HAP-1 (cell line): ENCODE results near the gene SOX1.

Experiments used
- DNase-seq, 2 experiments: peaks; one replicate each; pipeline ENCODE4 v3.0.0-alpha.2; 2016 to 2020; ENCODE audit warnings: low spot score in 2 of 2
- H3K27me3 ChIP-seq: fragments of 250-450 bp; sonication (Bioruptor Pico); 2 replicates; pipeline ENCODE4 v1.5.1; 2020; ENCODE audit warnings: low read depth, mild to moderate bottlenecking, moderate library complexity
- H3K36me3 ChIP-seq: fragments of 250-450 bp; sonication (Bioruptor Pico); replicated peaks from 2 replicates; pipeline ENCODE4 v1.5.1; 2020; ENCODE audit warnings: mild to moderate bottlenecking
- H3K4me1 ChIP-seq: fragments of 250-450 bp; sonication (Bioruptor Pico); 2 replicates; pipeline ENCODE4 v1.5.1; 2020; ENCODE audit warnings: mild to moderate bottlenecking
- H3K4me3 ChIP-seq: fragments of 250-450 bp; sonication (Bioruptor Pico); 2 replicates; pipeline ENCODE4 v1.5.1; 2020; ENCODE audit warnings: mild to moderate bottlenecking, moderate library complexity
- H3K9me3 ChIP-seq: fragments of 250-450 bp; sonication (Bioruptor Pico); 2 replicates; pipeline ENCODE4 v1.5.1; 2020; ENCODE audit warnings: mild to moderate bottlenecking, moderate library complexity
- in situ Hi-C: fragments of 300-500 bp; cut with MboI; formaldehyde crosslinking; loops from 3 replicates; pipeline ENCODE4 v1.14.3; 2020; ENCODE audit warnings: low sequenced_read_pairs, inconsistent platforms, mixed read lengths

The SOX1 gene

GRCh38 chr13:112067116-112067741 lies at the start of gene SOX1:
Gene SOX1, plus strand, starts transcription at chr13:112067149. Its CDS starts 510 bp downstream, at chr13:112067659.
- no peak within 1 kb of the TSS for H3K4me3 ChIP-seq
- peaks cover 32% of the 10 kb centered on the region for H3K27me3 ChIP-seq
- H3K4me1 ChIP-seq = no peaks in the 10 kb centered on the region
- DNase-seq = no peak
- in situ Hi-C loops = loop anchor here (25.0 kb wide), 2 partner anchors 370 to 545 kb away; no protein-coding TSS in a partner anchor
- H3K9me3 ChIP-seq = no peaks in the 10 kb centered on the region
- no peaks in the 10 kb centered on the region for H3K36me3 ChIP-seq

DNA sequence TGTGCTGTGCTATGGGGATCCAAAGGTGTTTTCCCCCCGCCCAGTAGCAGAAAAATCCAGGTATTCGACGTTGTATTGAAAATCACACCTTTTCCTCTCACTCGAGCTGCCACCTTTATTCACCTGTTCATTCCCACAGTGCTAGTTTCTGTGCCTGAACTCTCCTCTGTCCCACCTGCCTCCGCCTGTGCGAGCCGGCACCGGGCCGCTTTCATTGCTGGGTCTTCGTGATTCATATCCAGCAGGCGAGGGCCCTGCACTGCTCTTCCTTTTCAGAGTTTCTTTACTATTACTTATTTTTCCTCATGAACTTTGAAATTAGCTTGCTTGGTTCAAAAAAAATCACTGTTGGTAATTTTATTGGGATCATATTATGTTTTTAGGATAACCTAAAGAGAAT lies 42.4 kb upstream of the SOX1 start:
- in situ Hi-C loops = no loop called here
- no peaks in the 10 kb centered on the region for H3K27me3 ChIP-seq
- no peaks in the 10 kb centered on the region for H3K4me1 ChIP-seq
- H3K4me3 ChIP-seq = no peak overlapping the region
- H3K36me3 ChIP-seq = no peaks in the 10 kb centered on the region
- H3K9me3 ChIP-seq = no peaks in the 10 kb centered on the region
- no peak for DNase-seq

DNA sequence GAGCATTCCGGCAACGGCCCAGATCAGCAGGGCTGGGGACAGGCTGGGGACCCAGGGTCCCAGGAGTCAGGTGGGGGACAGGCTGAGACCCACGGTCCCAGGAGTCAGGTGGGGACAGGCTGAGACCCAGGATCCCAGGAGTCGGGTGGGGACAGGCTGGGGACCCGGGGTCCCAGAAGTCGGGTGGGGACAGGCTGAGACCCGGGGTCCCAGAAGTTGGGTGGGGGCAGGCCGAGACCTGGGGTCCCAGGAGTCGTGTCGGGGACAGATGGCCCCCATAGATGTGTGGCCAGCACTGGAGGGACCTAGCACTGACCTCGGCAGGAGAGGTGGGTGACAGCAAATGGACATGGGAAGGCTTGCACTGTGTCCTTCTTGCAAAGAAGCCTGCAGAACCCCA lies 39.7 kb upstream of the SOX1 start:
- H3K9me3 ChIP-seq = no peaks in the 10 kb centered on the region
- H3K27me3 ChIP-seq = no peaks in the 10 kb centered on the region
- in situ Hi-C loops = no loop called here
- H3K4me1 ChIP-seq = no peaks in the 10 kb centered on the region
- DNase-seq = no peak
- no peak overlapping the region for H3K4me3 ChIP-seq
- no peaks in the 10 kb centered on the region for H3K36me3 ChIP-seq

- Histone ChIP-seq H3K4me1 (no peaks in the 10 kb centered on the region), H3K27me3 (no peaks in the 10 kb centered on the region), H3K9me3 (no peaks in the 10 kb centered on the region), H3K4me3 (no peak overlapping the region), H3K36me3 (no peaks in the 10 kb centered on the region)
- in situ Hi-C loops = no loop called here
- no peak for DNase-seq
These were observed 38.5 kb upstream of the SOX1 start for GRCh38 chr13:112028481-112028880.

DNA sequence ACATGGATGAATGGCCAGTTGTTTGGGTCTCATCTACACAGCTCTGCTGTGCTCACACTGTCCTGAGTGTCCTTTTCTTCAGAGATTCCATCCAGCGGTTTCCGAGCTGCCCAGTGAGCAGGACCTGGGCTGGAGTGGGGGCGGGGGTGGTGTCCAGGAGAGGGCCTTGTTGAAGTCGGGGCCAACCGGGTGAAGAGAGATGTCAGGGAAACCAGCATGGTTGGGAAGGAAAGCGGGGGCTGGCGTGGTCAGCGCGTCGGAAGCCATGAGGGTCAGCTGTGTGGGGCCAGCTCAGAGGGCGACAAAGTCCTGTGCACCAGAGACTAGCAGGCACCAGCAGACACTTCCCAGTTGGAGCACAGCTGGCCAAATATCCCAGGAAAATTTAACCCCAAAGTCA lies 37.8 kb upstream of the SOX1 start:
- H3K4me1 ChIP-seq = no peaks in the 10 kb centered on the region
- H3K36me3 ChIP-seq = no peaks in the 10 kb centered on the region
- in situ Hi-C loops = no loop called here
- no peaks in the 10 kb centered on the region for H3K27me3 ChIP-seq
- H3K4me3 ChIP-seq = no peak overlapping the region
- no peak for DNase-seq
- H3K9me3 ChIP-seq = no peaks in the 10 kb centered on the region

DNA sequence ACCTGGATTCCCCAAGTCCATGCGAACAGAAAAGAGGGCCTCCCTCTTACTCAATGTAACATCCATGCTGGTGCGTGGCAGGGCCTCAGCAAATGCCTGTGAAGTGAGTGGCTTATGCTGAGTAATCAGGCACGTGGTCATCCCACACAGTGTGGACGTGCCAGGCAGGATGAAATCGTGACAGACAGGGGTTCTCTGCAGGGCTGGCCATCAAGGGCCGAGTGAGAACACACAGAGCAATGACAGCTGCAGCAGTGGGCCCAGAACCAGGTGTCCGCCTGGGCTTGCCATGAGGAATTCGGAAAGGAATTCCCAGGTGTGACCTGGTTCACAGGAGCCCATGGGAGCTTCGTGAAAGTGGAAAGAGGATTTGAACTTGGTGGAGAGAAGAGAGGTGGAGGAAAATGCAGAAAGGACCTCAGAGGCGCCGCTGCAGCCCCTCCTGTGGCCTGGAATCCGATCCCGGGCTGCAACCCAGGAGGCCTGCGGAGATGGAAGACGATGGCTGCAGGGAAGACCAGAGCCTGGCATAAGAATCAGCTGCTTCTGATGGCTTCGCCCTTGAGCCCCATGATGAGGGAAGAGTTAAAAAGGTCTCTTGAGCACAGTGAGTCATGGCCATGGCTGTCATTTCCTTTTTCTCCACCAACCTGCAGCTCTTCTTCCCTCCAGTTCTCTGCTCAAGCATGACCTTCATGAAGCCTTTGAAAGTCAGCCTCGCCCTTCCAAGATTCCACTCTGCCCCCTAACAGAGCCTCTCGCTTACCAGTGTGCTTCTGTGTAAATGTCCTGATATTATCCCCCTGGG lies 34.6 kb upstream of the SOX1 start:
- Histone ChIP-seq H3K4me3 (no peak overlapping the region), H3K4me1 (no peaks in the 10 kb centered on the region), H3K27me3 (no peaks in the 10 kb centered on the region), H3K36me3 (no peaks in the 10 kb centered on the region), H3K9me3 (no peaks in the 10 kb centered on the region)
- no peak for DNase-seq
- in situ Hi-C loops = no loop called here

DNA sequence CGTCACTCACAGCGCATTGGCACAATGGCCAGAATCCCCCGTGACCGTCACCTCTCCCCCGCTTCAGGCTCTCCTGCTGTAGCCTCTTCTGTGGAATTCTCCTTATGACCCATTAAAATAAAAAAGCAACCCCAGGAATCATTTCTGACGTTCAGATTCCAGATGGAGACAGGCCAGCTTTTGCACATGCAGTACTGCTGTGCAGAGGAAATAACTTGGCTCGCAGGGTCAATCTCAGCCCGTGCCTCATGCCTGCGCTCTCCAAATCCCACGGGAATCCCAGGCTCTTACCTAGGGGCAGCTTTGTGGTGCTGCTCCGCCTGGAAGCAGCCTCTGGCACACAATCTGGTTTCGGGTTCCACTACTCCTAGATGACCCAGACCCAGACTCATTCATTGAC lies 32.7 kb upstream of the SOX1 start:
- H3K27me3 ChIP-seq = no peaks in the 10 kb centered on the region
- no peaks in the 10 kb centered on the region for H3K36me3 ChIP-seq
- H3K4me1 ChIP-seq = no peaks in the 10 kb centered on the region
- no peaks in the 10 kb centered on the region for H3K9me3 ChIP-seq
- no peak overlapping the region for H3K4me3 ChIP-seq
- DNase-seq = no peak
- in situ Hi-C loops = no loop called here

- Histone ChIP-seq H3K9me3 (no peaks in the 10 kb centered on the region), H3K4me3 (no peak overlapping the region), H3K27me3 (no peaks in the 10 kb centered on the region), H3K4me1 (no peaks in the 10 kb centered on the region), H3K36me3 (no peaks in the 10 kb centered on the region)
- DNase-seq = no peak
- in situ Hi-C loops = no loop called here
These were observed 32.1 kb upstream of the SOX1 start for GRCh38 chr13:112034846-112035245.

DNA sequence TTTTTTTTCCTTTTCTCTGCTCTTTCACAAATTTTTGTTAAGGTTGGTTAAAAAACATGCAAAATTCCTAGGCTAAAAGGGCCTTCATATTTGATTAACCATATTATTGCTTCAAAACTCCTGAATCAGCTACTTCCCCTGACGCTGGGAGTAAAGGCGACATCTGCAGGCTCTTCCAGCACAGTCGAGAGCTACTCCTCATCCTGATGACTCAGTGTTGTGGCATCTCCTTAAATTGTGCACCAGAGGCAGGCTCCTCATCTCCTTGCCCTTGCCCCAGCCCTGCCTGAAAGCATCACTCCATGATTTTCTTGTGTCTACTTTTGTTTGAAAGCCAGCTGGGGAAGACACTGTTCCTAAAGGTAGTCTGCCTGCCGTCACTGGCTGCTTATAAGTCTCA lies 24.5 kb upstream of the SOX1 start:
- Histone ChIP-seq H3K4me3 (no peak overlapping the region), H3K27me3 (no peaks in the 10 kb centered on the region), H3K4me1 (no peaks in the 10 kb centered on the region), H3K9me3 (no peaks in the 10 kb centered on the region), H3K36me3 (no peaks in the 10 kb centered on the region)
- DNase-seq = no peak
- in situ Hi-C loops = no loop called here

DNA sequence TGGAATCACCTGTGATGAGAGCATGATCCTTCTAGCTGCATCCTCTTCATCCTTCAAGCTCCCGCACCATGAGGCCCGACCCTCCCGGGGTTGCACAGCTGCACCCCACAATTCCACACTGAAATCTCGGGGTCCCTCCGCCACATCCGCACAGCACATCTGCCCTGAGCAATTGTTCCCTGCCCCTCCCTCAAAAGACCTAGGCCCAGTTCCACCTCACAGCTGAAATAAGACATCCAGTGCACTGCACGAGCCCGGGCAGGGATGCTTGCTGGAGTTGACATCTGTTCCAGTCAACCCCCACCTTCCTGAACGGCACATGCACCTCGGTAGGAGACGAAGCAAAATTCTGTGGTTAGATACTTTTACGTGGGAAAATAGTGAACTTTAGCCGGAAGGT lies 14.7 kb upstream of the SOX1 start:
- H3K27me3 ChIP-seq = peaks cover 49% of the 10 kb centered on the region
- in situ Hi-C loops = loop anchor here (25.0 kb wide), 2 partner anchors 385 to 560 kb away; no protein-coding TSS in a partner anchor
- DNase-seq = no peak

GRCh38 chr13:112053167-112053743 lies 13.7 kb upstream of the SOX1 start:
- in situ Hi-C loops = loop anchor here (25.0 kb wide), 2 partner anchors 384 to 559 kb away; no protein-coding TSS in a partner anchor
- Histone ChIP-seq H3K36me3 (no peaks in the 10 kb centered on the region), H3K4me1 (no peaks in the 10 kb centered on the region), H3K27me3 (peaks cover 56% of the 10 kb centered on the region), H3K4me3 (no peak overlapping the region), H3K9me3 (no peaks in the 10 kb centered on the region)
- DNase-seq = no peak

More for the DNA sequence above, 14.7 kb upstream of the SOX1 start:
- Histone ChIP-seq H3K4me3 (no peak overlapping the region), H3K9me3 (no peaks in the 10 kb centered on the region), H3K4me1 (no peaks in the 10 kb centered on the region), H3K36me3 (no peaks in the 10 kb centered on the region)

DNA sequence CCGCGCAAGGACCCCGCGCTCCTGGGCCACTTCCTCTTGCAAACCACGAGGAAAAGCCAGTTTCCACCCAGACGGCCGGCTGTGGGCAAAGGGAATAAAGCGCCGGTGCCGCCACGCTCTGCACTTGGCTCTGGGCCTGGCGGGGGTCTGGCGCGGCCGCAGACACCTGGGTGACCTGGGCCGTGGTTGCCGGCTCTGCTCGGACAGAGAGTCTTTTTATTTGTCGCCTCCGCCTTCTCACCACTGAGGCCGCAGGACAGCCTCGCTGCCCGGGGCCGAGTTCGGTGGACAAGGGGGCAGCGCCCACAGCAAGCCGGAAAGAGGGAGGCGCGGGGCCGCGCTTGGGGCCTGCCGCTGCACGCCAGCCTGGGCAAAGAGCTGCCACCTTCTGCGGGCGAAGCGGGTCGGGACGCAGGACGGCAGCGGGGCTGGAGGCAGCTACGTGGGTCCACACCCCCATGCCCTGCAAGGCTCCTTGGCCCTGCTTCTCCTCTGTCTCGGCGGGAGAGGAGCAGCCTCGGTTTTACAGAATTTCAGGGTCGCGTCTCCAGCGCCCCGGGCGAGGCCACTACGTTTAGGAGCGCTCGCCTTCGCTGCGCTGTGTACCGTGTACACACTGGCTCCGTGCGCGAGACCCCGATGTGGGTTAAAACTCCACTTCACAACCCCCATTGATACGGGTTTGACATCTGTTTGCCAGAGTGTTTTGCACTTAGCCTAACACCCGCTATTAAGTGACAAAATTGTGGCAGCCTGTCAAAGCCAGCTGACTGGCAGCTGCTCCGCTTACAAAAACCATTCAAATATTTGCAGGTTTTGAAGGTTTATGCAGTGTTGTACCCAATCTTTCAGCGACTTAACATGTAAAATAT lies 13.0 kb upstream of the SOX1 start:
- no peak for DNase-seq
- H3K27me3 ChIP-seq = peaks cover 63% of the 10 kb centered on the region
- no peaks in the 10 kb centered on the region for H3K36me3 ChIP-seq
- no peak overlapping the region for H3K4me3 ChIP-seq
- no peaks in the 10 kb centered on the region for H3K9me3 ChIP-seq
- H3K4me1 ChIP-seq = no peaks in the 10 kb centered on the region
- in situ Hi-C loops = loop anchor here (25.0 kb wide), 2 partner anchors 383 to 558 kb away; no protein-coding TSS in a partner anchor

DNA sequence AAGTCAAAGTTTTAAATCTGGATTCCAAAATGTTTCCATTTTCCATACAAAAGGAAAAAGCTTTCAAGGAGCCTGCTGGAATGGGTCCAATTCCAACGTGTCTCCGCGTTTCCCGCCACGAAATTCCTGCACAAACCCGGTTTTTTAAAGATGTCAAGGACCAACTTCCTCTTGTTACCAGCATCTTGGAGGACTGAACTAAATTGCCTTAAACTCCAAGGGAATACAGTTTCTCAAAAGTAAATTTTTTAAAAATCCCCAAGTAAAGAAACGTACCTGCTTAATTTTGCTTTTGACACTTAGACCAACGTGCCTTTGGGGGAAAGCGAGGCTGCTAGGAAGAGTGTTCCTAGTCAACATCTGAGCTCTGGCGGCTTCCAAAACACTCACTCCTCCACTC lies 12.3 kb upstream of the SOX1 start:
- Histone ChIP-seq H3K4me1 (no peaks in the 10 kb centered on the region), H3K4me3 (no peak overlapping the region), H3K9me3 (no peaks in the 10 kb centered on the region), H3K36me3 (no peaks in the 10 kb centered on the region), H3K27me3 (peaks cover 70% of the 10 kb centered on the region)
- no peak for DNase-seq
- in situ Hi-C loops = loop anchor here (25.0 kb wide), 2 partner anchors 383 to 558 kb away; no protein-coding TSS in a partner anchor
